Measurements from ENCODE around the gene CCNB3.

CCNB3 gene

GRCh38 chrX:50333308-50333707 is 128.7 kb downstream of the CCNB3 start:
- DNase-seq (ENCODE audit: insufficient read length, low spot score), result no peak
- FAIRE-seq, result no peak

GRCh38 chrX:50343917-50344316 is 139.4 kb downstream of the CCNB3 start:
- no peak for FAIRE-seq
- no peak for DNase-seq (ENCODE audit: insufficient read length, low spot score)

- DNase-seq (ENCODE audit: insufficient read length, low spot score) (no peak), FAIRE-seq (no peak)
These were observed 168.4 kb downstream of the CCNB3 start for GRCh38 chrX:50372966-50373365.

GRCh38 chrX:50375481-50376267 is 171.1 kb downstream of the CCNB3 start:
- DNase-seq (ENCODE audit: insufficient read length, low spot score), result no peak
- no peak for FAIRE-seq

- no peak for FAIRE-seq
These were observed 177.3 kb downstream of the CCNB3 start for GRCh38 chrX:50381729-50382415.

GRCh38 chrX:50386520-50386919 is 182.0 kb downstream of the CCNB3 start:
- DNase-seq (ENCODE audit: insufficient read length, low spot score), result no peak
- FAIRE-seq, result no peak

More at GRCh38 chrX:50381729-50382415, 177.3 kb downstream of the CCNB3 start:
- no peak for DNase-seq (ENCODE audit: insufficient read length, low spot score)

GRCh38 chrX:50393902-50394301 is 189.3 kb downstream of the CCNB3 start:
- no peak for FAIRE-seq
- no peak for DNase-seq (ENCODE audit: insufficient read length, low spot score)
